Ishikawa (cell line): ENCODE measurements around the gene ACADS.

Source experiments
- CEBPB ChIP-seq: IDR thresholded peaks from 2 replicates; pipeline ENCODE4 v1.6.1; 2012
- CREB1 ChIP-seq: IDR thresholded peaks from 2 replicates; pipeline ENCODE4 v1.6.1; 2012; ENCODE audit warnings: low read depth
- EGR1 ChIP-seq: IDR thresholded peaks from 2 replicates; pipeline ENCODE4 v1.6.1; 2012
- EP300 ChIP-seq: IDR thresholded peaks from 2 replicates; pipeline ENCODE4 v1.6.1; 2012; ENCODE audit warnings: borderline replicate concordance
- FOXM1 ChIP-seq: IDR thresholded peaks from 2 replicates; pipeline ENCODE4 v1.6.1; 2012; ENCODE audit warnings: low read depth, borderline replicate concordance
- NFIC ChIP-seq: IDR thresholded peaks from 2 replicates; pipeline ENCODE4 v1.6.1; 2012
- RAD21 ChIP-seq: IDR thresholded peaks from 2 replicates; pipeline ENCODE4 v1.6.1; 2012; ENCODE audit warnings: low read depth
- TAF1 ChIP-seq: IDR thresholded peaks from 2 replicates; pipeline ENCODE4 v1.6.1; 2012; ENCODE audit warnings: low read depth, mild to moderate bottlenecking
- TCF12 ChIP-seq: IDR thresholded peaks from 2 replicates; pipeline ENCODE4 v1.6.1; 2012; ENCODE audit warnings: low read depth
- TEAD4 ChIP-seq: IDR thresholded peaks from 2 replicates; pipeline ENCODE4 v1.6.1; 2012
- YY1 ChIP-seq: IDR thresholded peaks from 2 replicates; pipeline ENCODE4 v1.6.1; 2012; ENCODE audit warnings: low read depth
- ZBTB7A ChIP-seq: IDR thresholded peaks from 2 replicates; pipeline ENCODE4 v1.6.1; 2012; ENCODE audit warnings: low read depth
- TF ChIP-seq, protein P1 (sequence below): IDR thresholded peaks from 2 replicates; pipeline ENCODE4 v1.6.1; 2012; ENCODE audit warnings: low read depth, mild to moderate bottlenecking
- TF ChIP-seq, protein P2 (sequence below): IDR thresholded peaks from 2 replicates; pipeline ENCODE4 v1.6.1; 2012
- TF ChIP-seq, protein P3 (sequence below): IDR thresholded peaks from 2 replicates; pipeline ENCODE4 v1.6.1; 2012

The ACADS gene

DNA sequence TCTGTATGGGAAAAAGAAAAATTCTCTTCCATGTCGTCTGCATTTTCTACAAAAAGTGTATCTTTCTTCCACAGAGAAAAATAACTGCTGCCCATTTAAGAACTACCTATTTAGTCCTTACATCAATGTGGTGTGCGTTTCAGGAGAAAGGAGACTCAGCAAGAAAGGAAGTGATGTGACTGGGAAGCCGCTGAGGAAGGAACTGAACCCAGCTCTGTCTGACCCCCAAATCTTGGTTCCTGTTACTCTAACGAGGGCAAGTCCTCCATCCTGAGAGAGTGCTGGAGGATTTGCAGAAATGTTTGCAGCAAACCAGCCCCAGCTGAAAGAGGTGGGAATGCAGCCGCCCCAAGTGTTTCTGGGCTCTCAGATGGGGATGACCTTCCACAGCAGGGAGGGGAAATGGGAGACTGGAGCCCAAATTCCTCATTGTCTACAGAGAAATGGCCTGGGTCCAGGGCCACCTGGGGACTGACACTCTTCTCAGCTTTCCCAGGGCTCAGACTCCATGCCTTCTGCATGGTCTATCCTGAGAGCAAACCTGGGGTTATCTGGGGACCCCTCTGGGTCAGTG lies 45.4 kb upstream of the ACADS start:
- TF ChIP-seq FOXM1 (no peak), RAD21 (no peak), TCF12 (no peak), EP300 (no peak), TAF1 (no peak), YY1 (no peak), EGR1 (no peak), ZBTB7A (no peak), CEBPB (no peak), TEAD4 (no peak), CREB1 (no peak), NFIC (no peak)
- TF ChIP-seq, protein P1, sequence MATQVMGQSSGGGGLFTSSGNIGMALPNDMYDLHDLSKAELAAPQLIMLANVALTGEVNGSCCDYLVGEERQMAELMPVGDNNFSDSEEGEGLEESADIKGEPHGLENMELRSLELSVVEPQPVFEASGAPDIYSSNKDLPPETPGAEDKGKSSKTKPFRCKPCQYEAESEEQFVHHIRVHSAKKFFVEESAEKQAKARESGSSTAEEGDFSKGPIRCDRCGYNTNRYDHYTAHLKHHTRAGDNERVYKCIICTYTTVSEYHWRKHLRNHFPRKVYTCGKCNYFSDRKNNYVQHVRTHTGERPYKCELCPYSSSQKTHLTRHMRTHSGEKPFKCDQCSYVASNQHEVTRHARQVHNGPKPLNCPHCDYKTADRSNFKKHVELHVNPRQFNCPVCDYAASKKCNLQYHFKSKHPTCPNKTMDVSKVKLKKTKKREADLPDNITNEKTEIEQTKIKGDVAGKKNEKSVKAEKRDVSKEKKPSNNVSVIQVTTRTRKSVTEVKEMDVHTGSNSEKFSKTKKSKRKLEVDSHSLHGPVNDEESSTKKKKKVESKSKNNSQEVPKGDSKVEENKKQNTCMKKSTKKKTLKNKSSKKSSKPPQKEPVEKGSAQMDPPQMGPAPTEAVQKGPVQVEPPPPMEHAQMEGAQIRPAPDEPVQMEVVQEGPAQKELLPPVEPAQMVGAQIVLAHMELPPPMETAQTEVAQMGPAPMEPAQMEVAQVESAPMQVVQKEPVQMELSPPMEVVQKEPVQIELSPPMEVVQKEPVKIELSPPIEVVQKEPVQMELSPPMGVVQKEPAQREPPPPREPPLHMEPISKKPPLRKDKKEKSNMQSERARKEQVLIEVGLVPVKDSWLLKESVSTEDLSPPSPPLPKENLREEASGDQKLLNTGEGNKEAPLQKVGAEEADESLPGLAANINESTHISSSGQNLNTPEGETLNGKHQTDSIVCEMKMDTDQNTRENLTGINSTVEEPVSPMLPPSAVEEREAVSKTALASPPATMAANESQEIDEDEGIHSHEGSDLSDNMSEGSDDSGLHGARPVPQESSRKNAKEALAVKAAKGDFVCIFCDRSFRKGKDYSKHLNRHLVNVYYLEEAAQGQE: no peak
- TF ChIP-seq, protein P2, sequence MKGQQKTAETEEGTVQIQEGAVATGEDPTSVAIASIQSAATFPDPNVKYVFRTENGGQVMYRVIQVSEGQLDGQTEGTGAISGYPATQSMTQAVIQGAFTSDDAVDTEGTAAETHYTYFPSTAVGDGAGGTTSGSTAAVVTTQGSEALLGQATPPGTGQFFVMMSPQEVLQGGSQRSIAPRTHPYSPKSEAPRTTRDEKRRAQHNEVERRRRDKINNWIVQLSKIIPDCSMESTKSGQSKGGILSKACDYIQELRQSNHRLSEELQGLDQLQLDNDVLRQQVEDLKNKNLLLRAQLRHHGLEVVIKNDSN: no peak
- TF ChIP-seq, protein P3, sequence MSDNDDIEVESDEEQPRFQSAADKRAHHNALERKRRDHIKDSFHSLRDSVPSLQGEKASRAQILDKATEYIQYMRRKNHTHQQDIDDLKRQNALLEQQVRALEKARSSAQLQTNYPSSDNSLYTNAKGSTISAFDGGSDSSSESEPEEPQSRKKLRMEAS: no peak

DNA sequence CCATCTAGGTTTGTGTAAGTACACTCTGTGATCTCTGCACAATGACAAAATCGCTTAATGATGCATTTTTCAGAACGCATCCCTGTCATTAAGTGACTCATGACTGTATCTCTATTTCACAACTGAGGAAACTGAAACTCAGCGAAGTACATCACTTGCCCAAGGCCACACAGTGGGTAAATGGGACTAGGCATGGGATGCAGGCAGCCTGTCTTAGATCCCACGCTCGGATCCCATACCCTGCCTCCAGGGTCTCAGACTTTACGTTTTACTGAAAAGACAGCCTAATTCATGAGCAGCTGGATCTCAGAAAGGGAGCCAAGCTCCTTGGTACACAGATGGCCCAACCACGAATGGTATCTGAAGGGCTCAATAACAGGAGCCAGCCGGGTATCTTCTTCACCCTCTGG lies 41.1 kb upstream of the ACADS start:
- TF ChIP-seq EP300: no peak
- TF ChIP-seq, protein P1: no peak
- no peak for TF ChIP-seq FOXM1
- TF ChIP-seq TAF1: no peak
- TF ChIP-seq YY1: no peak
- TF ChIP-seq RAD21: no peak
- no peak for TF ChIP-seq EGR1
- TF ChIP-seq ZBTB7A: no peak
- no peak for TF ChIP-seq CEBPB
- TF ChIP-seq TEAD4: no peak
- TF ChIP-seq, protein P2: no peak
- TF ChIP-seq CREB1: no peak
- TF ChIP-seq, protein P3: no peak
- TF ChIP-seq NFIC: no peak

DNA sequence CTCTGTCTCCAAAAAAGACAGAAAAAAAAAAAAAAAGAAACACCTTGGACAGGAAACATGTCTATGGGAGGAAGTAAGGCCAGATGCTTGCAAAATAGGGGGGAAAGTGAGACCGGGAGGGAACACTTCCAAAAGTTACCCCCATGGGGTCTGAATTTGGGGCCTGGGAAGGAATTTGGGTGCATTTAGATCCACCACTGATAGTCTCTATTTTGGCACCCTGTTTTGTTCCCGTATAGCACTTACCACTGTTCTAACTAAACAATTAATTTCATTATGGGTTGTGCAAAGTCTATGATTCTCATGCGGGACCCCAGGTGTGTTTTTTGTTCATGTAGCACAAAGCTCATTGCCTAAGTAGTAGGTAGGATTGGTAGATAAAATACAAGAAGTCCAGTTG lies 40.1 kb upstream of the ACADS start:
- TF ChIP-seq, protein P3: no peak
- TF ChIP-seq EP300 (no peak), CEBPB (no peak), TCF12 (no peak), CREB1 (no peak), YY1 (no peak), FOXM1 (no peak), TAF1 (no peak), TEAD4 (no peak), EGR1 (no peak), RAD21 (no peak), ZBTB7A (no peak), NFIC (no peak)
- TF ChIP-seq, protein P1: no peak
- TF ChIP-seq, protein P2: no peak
